H54 (cell line): ENCODE measurements around the gene WDR74.
A peak's percentile ranks its signal among the peaks of the same experiment; 100 is the strongest.
"Not testable (repeated sequence)": the region's sequence is repeated elsewhere in the genome, so short reads cannot be mapped to it uniquely, and the experiment has no call there.

Experiments used
- DNase-seq: peaks from one replicate; pipeline ENCODE4 v3.0.0; 2011; ENCODE audit warnings: low spot score, mixed read lengths; ENCODE audit not compliant: insufficient read length
- FAIRE-seq: peaks from 3 replicates; lab custom pipeline; 2011; peaks lifted over from hg19 to GRCh38; lab: Jason Lieb, UNC
- POLR2A ChIP-seq: IDR thresholded peaks from 2 replicates; pipeline ENCODE4 v1.6.1; 2011; ENCODE audit warnings: low read depth, mild to moderate bottlenecking, low read length

Gene WDR74

GRCh38 chr11:62841361-62842170 lies 2.2 kb upstream of the WDR74 start:
- peak; percentile 99 for TF ChIP-seq POLR2A
- DNase-seq (peak; percentile 74), FAIRE-seq (peak; percentile 38)

DNA sequence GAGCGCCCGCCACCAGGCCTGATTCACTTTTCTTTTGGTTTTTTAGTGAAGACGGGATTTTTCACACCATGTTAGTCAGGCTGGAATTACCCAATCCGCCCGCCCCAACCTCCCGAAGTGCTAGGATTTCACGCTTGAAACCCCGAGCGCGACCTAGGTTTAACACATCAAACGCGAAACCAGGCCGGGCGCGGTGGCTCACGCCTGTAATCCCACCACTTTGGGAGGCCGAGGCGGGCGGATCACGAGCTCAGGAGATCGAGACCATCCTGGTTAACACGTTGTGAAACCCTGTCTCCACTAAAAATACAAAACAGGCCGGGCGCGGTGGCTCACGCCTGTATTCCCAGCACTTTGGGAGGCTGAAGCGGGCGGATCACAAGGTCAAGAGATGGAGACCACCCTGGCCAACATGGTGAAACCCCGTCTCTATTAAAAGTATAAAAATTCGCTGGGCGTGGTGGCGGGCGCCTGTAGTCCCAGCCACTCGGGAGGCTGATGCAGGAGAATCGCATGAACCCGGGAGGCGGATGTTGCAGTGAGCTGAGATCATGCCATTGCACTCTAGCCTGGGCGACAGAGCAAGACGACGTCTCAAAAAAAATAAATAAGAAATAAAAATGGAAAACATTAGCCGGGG lies 1.5 kb upstream of the WDR74 start:
- peak; percentile 60 for TF ChIP-seq POLR2A
- not testable (repeated sequence) for DNase-seq, FAIRE-seq

GRCh38 chr11:62835336-62835735 lies 4.1 kb downstream of the WDR74 start:
- no peak for DNase-seq
- no peak for TF ChIP-seq POLR2A
- FAIRE-seq, result no peak

DNA sequence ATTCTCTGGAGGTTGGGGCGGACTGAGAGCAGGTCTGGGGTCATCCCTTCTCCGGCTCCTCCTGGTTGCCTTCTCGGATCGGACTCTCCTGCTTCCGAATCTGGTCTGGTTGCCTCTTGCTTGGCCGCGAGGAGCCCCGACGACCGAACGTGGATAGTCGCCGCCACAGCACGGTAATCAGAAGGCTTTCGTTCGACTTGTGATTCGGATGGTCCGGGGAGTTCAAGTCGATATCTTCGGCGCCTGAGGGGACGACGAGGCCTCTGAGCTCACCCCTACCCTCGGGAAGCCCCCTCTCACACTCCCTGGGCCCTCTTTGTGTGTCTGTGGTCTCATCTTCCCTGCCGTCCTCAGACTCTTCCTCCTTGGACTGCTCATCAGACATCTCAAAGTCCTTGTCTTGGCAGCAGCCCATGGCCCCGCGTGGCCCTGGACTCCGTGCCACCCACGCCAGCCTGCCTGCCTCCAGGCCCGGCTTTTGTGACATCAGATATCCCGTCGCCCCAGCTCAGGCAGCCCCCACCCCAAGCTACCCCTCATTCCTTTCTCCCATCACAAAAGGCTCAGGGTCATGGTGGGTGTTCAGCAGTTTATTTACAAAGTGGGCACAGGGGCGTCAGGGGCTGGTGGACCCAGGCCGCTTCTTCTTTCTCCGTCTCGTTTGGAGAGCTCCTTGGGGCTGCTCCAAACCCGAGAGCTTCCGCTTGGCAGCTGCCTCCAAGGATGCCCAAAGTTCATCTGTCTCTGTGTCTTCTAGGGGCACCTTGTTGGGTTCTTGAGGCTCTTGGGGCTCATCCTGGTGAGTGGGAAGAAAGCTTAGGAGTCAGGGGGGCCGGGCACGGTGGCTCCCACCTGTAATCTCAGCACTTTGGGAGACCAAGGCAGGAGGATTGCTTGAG lies 6.8 kb downstream of the WDR74 start, which contains the start of gene TEX54:
Gene TEX54, minus strand, starts transcription at position 506 of the 899 bp plus-strand sequence.
- FAIRE-seq (no peak), DNase-seq (peak; percentile 33)
- TF ChIP-seq POLR2A, result no peak

GRCh38 chr11:62831520-62832335 lies 7.7 kb downstream of the WDR74 start, which contains the start of gene STX5:
STX5 (minus strand) TSS chr11:62832051; CDS start chr11:62831243, 808 bp downstream.
- FAIRE-seq, result no peak
- peak; percentile 68 for TF ChIP-seq POLR2A
- peak; percentile 84 for DNase-seq

DNA sequence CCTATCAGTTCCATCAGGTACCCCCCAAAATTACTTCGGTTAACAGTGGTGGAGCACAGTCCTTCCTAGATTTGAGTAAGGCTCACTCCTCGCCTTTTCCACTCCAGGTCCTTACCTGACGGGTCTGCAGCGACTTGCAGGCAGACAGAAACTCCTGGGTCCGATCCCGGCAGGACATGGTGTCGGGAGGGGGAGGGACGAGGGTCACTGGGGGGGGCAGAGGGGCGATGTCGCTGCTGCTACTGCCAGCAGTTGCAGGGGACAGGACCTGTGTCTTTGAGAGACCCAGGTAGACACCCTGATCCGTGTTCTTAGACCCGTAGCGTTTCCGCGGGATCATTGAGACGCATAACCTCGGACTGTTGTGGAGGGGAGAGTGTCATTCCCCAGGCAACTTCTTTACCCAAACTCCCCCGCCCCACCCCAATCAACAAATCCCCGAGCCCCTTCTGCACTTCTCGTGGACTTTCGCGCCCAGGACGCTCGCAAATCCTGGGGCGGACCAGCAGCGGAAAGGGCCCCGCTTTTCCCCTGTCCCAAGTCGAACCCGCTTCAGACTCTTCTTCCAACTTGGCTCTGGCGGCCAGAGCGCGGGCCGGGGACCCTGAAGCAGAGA lies 8.4 kb downstream of the WDR74 start:
- TF ChIP-seq POLR2A, result no peak
- peak; percentile 26 for DNase-seq
- no peak for FAIRE-seq

GRCh38 chr11:62828130-62828529 lies 11.3 kb downstream of the WDR74 start:
- FAIRE-seq, DNase-seq: not testable (repeated sequence)

DNA sequence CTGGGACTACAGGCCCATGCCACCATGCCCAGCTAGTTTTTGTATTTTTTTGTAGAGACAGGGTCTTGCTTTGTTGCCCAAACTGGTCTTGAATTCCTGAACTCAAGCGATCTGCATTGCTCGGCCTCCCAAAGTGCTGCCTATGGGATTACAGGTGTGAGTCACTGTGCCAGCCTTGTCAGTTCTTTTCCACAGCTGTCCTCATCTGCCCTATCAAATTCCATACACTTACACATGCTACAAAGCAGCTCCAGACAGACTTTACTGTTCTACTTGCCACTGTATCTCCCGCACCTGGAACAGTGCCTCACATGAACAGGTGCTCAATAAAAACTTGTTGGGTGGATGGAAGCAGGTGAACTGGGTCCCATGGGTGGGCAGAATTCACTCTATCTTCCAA lies 15.7 kb downstream of the WDR74 start:
- FAIRE-seq, result no peak
- TF ChIP-seq POLR2A, result no peak
- DNase-seq, result no peak

- FAIRE-seq, result no peak
- no peak for TF ChIP-seq POLR2A
These were observed 22.3 kb downstream of the WDR74 start for GRCh38 chr11:62817129-62817528.

GRCh38 chr11:62816557-62816956 lies 22.8 kb downstream of the WDR74 start:
- DNase-seq, result no peak
- TF ChIP-seq POLR2A, result no peak
- FAIRE-seq, result no peak

More at GRCh38 chr11:62817129-62817528, 22.3 kb downstream of the WDR74 start:
- no peak for DNase-seq

- DNase-seq (no peak), FAIRE-seq (no peak)
- TF ChIP-seq POLR2A, result no peak
These were observed 27.7 kb downstream of the WDR74 start for GRCh38 chr11:62811659-62812058.

GRCh38 chr11:62810748-62811147 lies 28.6 kb downstream of the WDR74 start:
- no peak for FAIRE-seq
- TF ChIP-seq POLR2A, result no peak
- DNase-seq, result no peak
